HK-2 (cell line): ENCODE measurements around the gene AGO4.

ENCODE experiments used
- DNase-seq: peaks from one replicate; pipeline ENCODE4 v3.0.0-alpha.2; 2018; ENCODE audit not compliant: unreplicated experiment

The AGO4 gene

DNA sequence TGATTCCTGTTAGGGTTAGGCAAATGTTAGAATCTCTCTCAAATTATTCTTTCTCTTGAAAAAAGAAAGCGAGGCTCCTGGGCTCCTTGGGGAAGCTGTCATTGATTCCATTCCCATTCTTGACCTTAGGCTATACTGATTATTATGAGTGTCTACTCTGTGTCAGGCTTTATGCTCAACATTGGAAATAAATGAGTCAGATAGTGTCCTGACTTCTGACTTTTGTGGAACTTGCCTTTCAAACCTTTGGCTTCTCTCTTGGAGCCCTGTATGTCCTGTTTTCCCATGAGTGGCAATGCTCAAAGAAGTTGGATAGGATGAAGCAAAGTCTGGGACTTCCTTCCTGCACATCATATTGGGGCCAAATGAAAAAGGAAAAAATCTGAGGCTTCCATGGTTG, 86.8 kb downstream of the AGO4 start:
- no peak for DNase-seq

GRCh38 chr1:35899941-35900340, 92.1 kb downstream of the AGO4 start:
- DNase-seq = no peak

DNA sequence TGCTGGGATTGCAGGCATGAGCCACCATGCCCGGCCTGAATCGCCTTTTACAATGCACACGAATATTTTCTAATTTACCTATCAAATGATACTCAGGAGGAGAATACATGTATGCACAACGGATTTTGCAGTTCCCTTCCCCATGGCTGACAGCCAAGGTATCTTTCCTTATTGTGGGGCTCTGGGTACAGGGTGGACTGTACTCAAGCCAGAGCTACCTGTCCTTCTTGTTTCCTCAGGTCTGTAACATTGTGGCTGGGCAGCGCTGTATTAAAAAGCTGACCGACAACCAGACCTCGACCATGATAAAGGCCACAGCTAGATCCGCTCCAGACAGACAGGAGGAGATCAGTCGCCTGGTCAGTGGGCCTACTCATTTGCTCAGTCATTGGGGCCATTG, 93.4 kb downstream of the AGO4 start:
- DNase-seq = no peak

- DNase-seq = no peak
These were observed 94.9 kb downstream of the AGO4 start for GRCh38 chr1:35902671-35903070.
